Ascending aorta (tissue), 2 donors: ENCODE results near the gene MINAR1. TPM values are rescaled to one million over a fixed set of nuclear protein-coding genes. Genes with fewer than 3 reads are reported as not detected.
A peak's percentile ranks its signal among the peaks of the same experiment; 100 is the strongest.

Source experiments
- DNase-seq, 2 donors: peaks; one replicate each; pipeline ENCODE4 v3.0.0-alpha.2; 2019; ENCODE audit warnings: low spot score in 2 of 2
- H3K27ac ChIP-seq, 2 donors: fragments of 200-600 bp; sonication (generic); one replicate each; pipeline ENCODE4 v1.5.1; 2016 to 2017; ENCODE audit warnings: mild to moderate bottlenecking in 1 of 2
- H3K27me3 ChIP-seq: fragments of 200-600 bp; sonication (generic); one replicate; pipeline ENCODE4 v1.5.1; 2017
- H3K36me3 ChIP-seq, 2 donors: fragments of 200-600 bp; sonication (generic); one replicate each; pipeline ENCODE4 v1.5.1; 2016
- H3K4me1 ChIP-seq, 2 donors: fragments of 200-600 bp; sonication (generic); one replicate each; pipeline ENCODE4 v1.5.1; 2016 to 2017; ENCODE audit warnings: mild to moderate bottlenecking in 1 of 2
- H3K4me3 ChIP-seq, 2 donors: fragments of 200-600 bp; sonication (generic); one replicate each; pipeline ENCODE4 v1.5.1; 2016 to 2017; ENCODE audit warnings: mild to moderate bottlenecking in 1 of 2
- H3K9me3 ChIP-seq, 2 donors: fragments of 200-600 bp; sonication (generic); one replicate each; pipeline ENCODE4 v1.5.1; 2016
- CTCF ChIP-seq, 3 experiments: fragments of 200-600 bp in 2 of 3; fragments of 450-650 bp in 1 of 3; sonication (generic) in 2 of 3; IDR thresholded peaks; one replicate each; pipeline ENCODE4 v1.5.1; 2016 to 2019; ENCODE audit warnings: antibody characterized with exemption in 3 of 3, mild to moderate bottlenecking in 1 of 3, moderate library complexity in 1 of 3
- intact Hi-C: fragments of 100-400 bp; cut with DNase I; formaldehyde crosslinking; loops from one replicate; pipeline ENCODE4 v1.15.1; 2023
- total RNA-seq: library from RNA; depleted of rRNA; stranded (reverse); fragments of >200 nt; gene quantifications from one replicate; pipeline ENCODE4 v1.1.0, GENCODE V29; 2016

The MINAR1 gene
- total RNA-seq, 1 donor from 2014 or later = 0.21 TPM

- Histone ChIP-seq H3K36me3 (no peaks in the 10 kb centered on the region), H3K27me3 (no peaks in the 10 kb centered on the region), H3K4me1 (peaks cover 4 to 7% of the 10 kb centered on the region in 2 donors), H3K9me3 (no peaks in the 10 kb centered on the region), H3K27ac (no peak overlapping the region), H3K4me3 (peak overlapping the region in 1 of 2 donors; percentile 69)
- intact Hi-C loops = loop anchor here (5.0 kb wide), 1 partner anchor 51 kb away; no protein-coding TSS in a partner anchor
- DNase-seq = no peak
- no peak for TF ChIP-seq CTCF (IDR thresholded peaks at IDR 0.05)
Measured at GRCh38 chr15:79433276-79433990, 1.3 kb downstream of the MINAR1 start.

- no peak overlapping the region for H3K27ac ChIP-seq
- intact Hi-C loops = loop anchor here (5.0 kb wide), 1 partner anchor 52 kb away; no protein-coding TSS in a partner anchor
- no peaks in the 10 kb centered on the region for H3K36me3 ChIP-seq
- no peak for DNase-seq
- H3K4me1 ChIP-seq = peaks cover 4 to 7% of the 10 kb centered on the region in 2 donors
- no peaks in the 10 kb centered on the region for H3K9me3 ChIP-seq
- H3K27me3 ChIP-seq = no peaks in the 10 kb centered on the region
- no peak overlapping the region for H3K4me3 ChIP-seq
- TF ChIP-seq CTCF (IDR thresholded peaks at IDR 0.05) = no peak
Measured at GRCh38 chr15:79434361-79434760, 2.2 kb downstream of the MINAR1 start.

- no peak for DNase-seq
- H3K4me1 ChIP-seq = peaks cover 4 to 6% of the 10 kb centered on the region in 2 donors
- H3K9me3 ChIP-seq = no peaks in the 10 kb centered on the region
- H3K27ac ChIP-seq = no peak overlapping the region
- no peak for TF ChIP-seq CTCF (IDR thresholded peaks at IDR 0.05)
- no peaks in the 10 kb centered on the region for H3K36me3 ChIP-seq
- intact Hi-C loops = no loop called here
- H3K4me3 ChIP-seq = no peak overlapping the region
- H3K27me3 ChIP-seq = no peaks in the 10 kb centered on the region
Measured at GRCh38 chr15:79436037-79436780, 4.1 kb downstream of the MINAR1 start.

GRCh38 chr15:79437275-79438000 is 5.3 kb downstream of the MINAR1 start:
- H3K36me3 ChIP-seq = no peaks in the 10 kb centered on the region
- no peak for TF ChIP-seq CTCF (IDR thresholded peaks at IDR 0.05)
- no peak overlapping the region for H3K4me3 ChIP-seq
- no peak for DNase-seq
- H3K27me3 ChIP-seq = no peaks in the 10 kb centered on the region
- H3K4me1 ChIP-seq = peaks cover 0 to 3% of the 10 kb centered on the region in 2 donors
- H3K27ac ChIP-seq = no peak overlapping the region
- intact Hi-C loops = no loop called here
- no peaks in the 10 kb centered on the region for H3K9me3 ChIP-seq

GRCh38 chr15:79439236-79439635 is 7.1 kb downstream of the MINAR1 start:
- intact Hi-C loops = no loop called here
- no peak for DNase-seq
- H3K27ac ChIP-seq = no peak overlapping the region

More at GRCh38 chr15:79439236-79439635, 7.1 kb downstream of the MINAR1 start:
- Histone ChIP-seq H3K36me3 (no peaks in the 10 kb centered on the region), H3K27me3 (no peaks in the 10 kb centered on the region), H3K4me1 (no peaks in the 10 kb centered on the region), H3K4me3 (no peak overlapping the region), H3K9me3 (no peaks in the 10 kb centered on the region)
- TF ChIP-seq CTCF (IDR thresholded peaks at IDR 0.05) = no peak
